HCT116 (cell line): Measurements from ENCODE around the gene NTMT2. TPM values are rescaled to one million over a fixed set of nuclear protein-coding genes. Genes with fewer than 3 reads are reported as not detected.

Experiments used
- ATAC-seq: fragments of 200-7000 bp; cut with Tn5 transposase; 2 replicates; pipeline ENCODE4 v1.9.1; 2020; ENCODE audit warnings: mild to moderate bottlenecking, moderate library complexity
- BruUV-seq: library from RNA; stranded (reverse); fragments of 400-500 nt; replicated peaks from 2 replicates; lab custom pipeline; 2021; lab: Mats Ljungman, UMichigan
- CTCF ChIA-PET: fragments of 300-600 bp; sonication (Branson Sonifier 250); formaldehyde crosslinking; loops from one replicate; lab custom pipeline; 2021; ENCODE audit warnings: antibody characterized with exemption; lab: Charles Lee
- POLR2A ChIA-PET: fragments of 300-600, 350-600 bp; sonication (Branson Sonifier 250); formaldehyde crosslinking; loops from one replicate; lab custom pipeline; 2021; ENCODE audit warnings: antibody characterized with exemption; lab: Charles Lee
- RAD21 ChIA-PET, 2 experiments: fragments of 300-600 bp; sonication (Branson Sonifier 250); formaldehyde crosslinking; loops; one replicate each; lab custom pipeline; 2023; ENCODE audit warnings: low total read pairs in 2 of 2; ENCODE audit not compliant: uncharacterized antibody in 2 of 2, unreplicated experiment in 2 of 2, low non-redundant PET in 1 of 2; lab: Charles Lee
- DNase-seq: peaks from one replicate; pipeline ENCODE4 v3.0.0-alpha.2; 2010; ENCODE audit warnings: low read depth, low spot score
- H2AFZ ChIP-seq: fragments of 200-600 bp; shearing (Covaris generic), sonication (generic); 2 replicates; pipeline ENCODE4 v1.6.1; 2017; ENCODE audit warnings: low read depth, mixed run types, mixed read lengths, antibody characterized with exemption, low read length; ENCODE audit not compliant: poor library complexity, severe bottlenecking
- H3K27ac ChIP-seq: 2 replicates; pipeline ENCODE4 v1.5.1; 2012; ENCODE audit warnings: low read depth, low read length
- H3K27me3 ChIP-seq: fragments of 200-600 bp; sonication (generic); 2 replicates; pipeline ENCODE4 v1.6.1; 2016; ENCODE audit warnings: mixed run types, low read length, mixed read lengths; ENCODE audit not compliant: insufficient read depth
- H3K36me3 ChIP-seq, 2 experiments: fragments of 200-500 bp in 1 of 2; fragments of 200-600 bp in 1 of 2; sonication (Bioruptor generic) in 1 of 2; sonication (generic) in 1 of 2; 2 replicates each; pipeline versions ENCODE4 v1.5.1 to v1.6.1; 2014 to 2016; ENCODE audit warnings: low read length in 2 of 2, inconsistent platforms in 1 of 2, mixed read lengths in 1 of 2, mixed run types in 1 of 2; ENCODE audit not compliant: insufficient read depth in 2 of 2, control insufficient read depth in 1 of 2
- H3K4me1 ChIP-seq, 2 experiments: fragments of 200-600 bp in 1 of 2; sonication (generic) in 1 of 2; 2 replicates each; pipeline versions ENCODE4 v1.5.1 to v1.6.1; 2012 to 2017; ENCODE audit warnings: low read length in 2 of 2, inconsistent platforms in 1 of 2, mild to moderate bottlenecking in 1 of 2, mixed read lengths in 1 of 2, mixed run types in 1 of 2, moderate library complexity in 1 of 2; ENCODE audit not compliant: insufficient read depth in 2 of 2, control insufficient read depth in 1 of 2
- H3K4me2 ChIP-seq: fragments of 200-600 bp; sonication (generic); 2 replicates; pipeline ENCODE4 v1.6.1; 2017; ENCODE audit warnings: mixed run types, low read length, mixed read lengths
- H3K4me3 ChIP-seq, 2 experiments: fragments of 200-600 bp in 1 of 2; sonication (generic) in 1 of 2; replicated peaks in 1 of 2; 2 replicates each; pipeline ENCODE4 v1.5.1; 2011 to 2016; ENCODE audit warnings: low read length in 2 of 2, control low read depth in 1 of 2, low read depth in 1 of 2, mild to moderate bottlenecking in 1 of 2, mixed read lengths in 1 of 2, mixed run types in 1 of 2
- H3K79me2 ChIP-seq: fragments of 200-600 bp; sonication (generic); 2 replicates; pipeline ENCODE4 v1.6.1; 2017; ENCODE audit warnings: mild to moderate bottlenecking, mixed run types, low read length, moderate library complexity, mixed read lengths; ENCODE audit not compliant: insufficient read depth
- H3K9ac ChIP-seq: fragments of 200-600 bp; sonication (generic); 2 replicates; pipeline ENCODE4 v1.6.1; 2016; ENCODE audit warnings: low read length, mixed read lengths
- H3K9me2 ChIP-seq: fragments of 200-600 bp; sonication (generic), shearing (Covaris generic); 2 replicates; pipeline ENCODE4 v1.6.1; 2017; ENCODE audit warnings: mixed run types, mild to moderate bottlenecking, moderate library complexity; ENCODE audit not compliant: insufficient read depth
- H3K9me3 ChIP-seq, 2 experiments: fragments of 200-500 bp in 1 of 2; fragments of 200-600 bp in 1 of 2; sonication (Bioruptor generic) in 1 of 2; sonication (generic) in 1 of 2; 2 replicates each; pipeline ENCODE4 v1.6.1; 2014 to 2017; ENCODE audit warnings: low read length in 2 of 2, mixed read lengths in 2 of 2, inconsistent platforms in 1 of 2, low read depth in 1 of 2, mild to moderate bottlenecking in 1 of 2, mixed run types in 1 of 2, moderate library complexity in 1 of 2; ENCODE audit not compliant: control insufficient read depth in 1 of 2, insufficient read depth in 1 of 2
- H4K20me1 ChIP-seq: fragments of 200-600 bp; sonication (generic), shearing (Covaris generic); 2 replicates; pipeline ENCODE4 v1.6.1; 2017; ENCODE audit warnings: mixed run types, mild to moderate bottlenecking, moderate library complexity; ENCODE audit not compliant: insufficient read depth
- CBX3 ChIP-seq: IDR thresholded peaks from 2 replicates; pipeline ENCODE4 v1.6.1; 2012; ENCODE audit warnings: low read depth
- CEBPB ChIP-seq: IDR thresholded peaks from 2 replicates; pipeline ENCODE4 v1.6.1; 2012; ENCODE audit warnings: low read depth
- EGR1 ChIP-seq: IDR thresholded peaks from 2 replicates; pipeline ENCODE4 v1.6.1; 2012; ENCODE audit warnings: low read depth
- ELF1 ChIP-seq: IDR thresholded peaks from 2 replicates; pipeline ENCODE4 v1.6.1; 2012; ENCODE audit warnings: low read depth, borderline replicate concordance
- EZH2 ChIP-seq: fragments of 200-600 bp; sonication (generic); IDR thresholded peaks from 2 replicates; pipeline ENCODE4 v1.6.1; 2017; ENCODE audit warnings: antibody characterized with exemption, mixed run types
- EZH2phosphoT487 ChIP-seq: fragments of 200-600 bp; IDR thresholded peaks from 2 replicates; pipeline ENCODE4 v1.6.1; 2018; ENCODE audit warnings: antibody characterized with exemption, borderline replicate concordance
- FOSL1 ChIP-seq: IDR thresholded peaks from 2 replicates; pipeline ENCODE4 v1.6.1; 2012; ENCODE audit warnings: low read depth
- JUND ChIP-seq: IDR thresholded peaks from 2 replicates; pipeline ENCODE4 v1.6.1; 2012
- POLR2A ChIP-seq: IDR thresholded peaks from 2 replicates; pipeline ENCODE4 v1.7.0; 2011; ENCODE audit warnings: borderline replicate concordance; ENCODE audit not compliant: insufficient read depth, insufficient read length; ENCODE audit errors: extremely low read depth
- POLR2AphosphoS5 ChIP-seq: IDR thresholded peaks from 2 replicates; pipeline ENCODE4 v1.6.1; 2011; ENCODE audit warnings: mild to moderate bottlenecking, low read depth, low read length, moderate library complexity
- RAD21 ChIP-seq: IDR thresholded peaks from 2 replicates; pipeline ENCODE4 v1.6.1; 2012; ENCODE audit warnings: low read depth, mild to moderate bottlenecking
- SRF ChIP-seq: IDR thresholded peaks from 2 replicates; pipeline ENCODE4 v1.6.1; 2012; ENCODE audit warnings: low read depth
- TCF7L2 ChIP-seq: IDR thresholded peaks from 2 replicates; pipeline ENCODE4 v1.7.0; 2011; ENCODE audit warnings: borderline replicate concordance, inconsistent platforms; ENCODE audit not compliant: insufficient read depth, insufficient read length; ENCODE audit errors: extremely low read depth
- YY1 ChIP-seq: IDR thresholded peaks from 2 replicates; pipeline ENCODE4 v1.6.1; 2011; ENCODE audit warnings: low read length, low read depth, moderate library complexity, mild to moderate bottlenecking; ENCODE audit not compliant: insufficient replicate concordance; ENCODE audit errors: extremely low read depth
- ZBTB33 ChIP-seq: IDR thresholded peaks from 2 replicates; pipeline ENCODE4 v1.6.1; 2011; ENCODE audit warnings: mild to moderate bottlenecking, low read length, moderate library complexity; ENCODE audit not compliant: insufficient replicate concordance; ENCODE audit errors: extremely low read depth
- ZFX ChIP-seq: fragments of 450-650 bp; IDR thresholded peaks from 2 replicates; pipeline ENCODE4 v1.6.1; 2017
- ZNF274 ChIP-seq: fragments of 200-500 bp; sonication (Bioruptor generic); IDR thresholded peaks from 2 replicates; pipeline ENCODE4 v1.6.1; 2014; ENCODE audit warnings: mild to moderate bottlenecking, low read depth, low read length, inconsistent platforms
- intact Hi-C: fragments of 100-400 bp; cut with micrococcal nuclease; formaldehyde crosslinking; loops from 2 replicates; pipeline ENCODE4 v1.10.0; 2022
- total RNA-seq: library from RNA; stranded (reverse); gene quantifications from one replicate; pipeline ENCODE4 v1.2.1, GENCODE V29; 2021; ENCODE audit not compliant: unreplicated experiment
- TF ChIP-seq, protein P1 (sequence below): IDR thresholded peaks from 2 replicates; pipeline ENCODE4 v1.6.1; 2012; ENCODE audit warnings: low read depth
- TF ChIP-seq, protein P2 (sequence below): IDR thresholded peaks from 2 replicates; pipeline ENCODE4 v1.6.1; 2012
- TF ChIP-seq, protein P3 (sequence below), 3 experiments: fragments of 200-600 bp in 1 of 3; sonication (generic) in 1 of 3; IDR thresholded peaks in 2 of 3; conservative IDR thresholded peaks in 1 of 3; 2 replicates each; pipeline ENCODE4 v1.5.1; 2012 to 2017; ENCODE audit warnings: low read depth in 2 of 3, low read length in 2 of 3, antibody characterized with exemption in 1 of 3, borderline replicate concordance in 1 of 3, control low read depth in 1 of 3, mild to moderate bottlenecking in 1 of 3, mixed read lengths in 1 of 3, mixed run types in 1 of 3, moderate library complexity in 1 of 3; ENCODE audit not compliant: insufficient read depth in 1 of 3

Gene NTMT2
- total RNA-seq, 1 experiment from 2014 or later: not detected

DNA sequence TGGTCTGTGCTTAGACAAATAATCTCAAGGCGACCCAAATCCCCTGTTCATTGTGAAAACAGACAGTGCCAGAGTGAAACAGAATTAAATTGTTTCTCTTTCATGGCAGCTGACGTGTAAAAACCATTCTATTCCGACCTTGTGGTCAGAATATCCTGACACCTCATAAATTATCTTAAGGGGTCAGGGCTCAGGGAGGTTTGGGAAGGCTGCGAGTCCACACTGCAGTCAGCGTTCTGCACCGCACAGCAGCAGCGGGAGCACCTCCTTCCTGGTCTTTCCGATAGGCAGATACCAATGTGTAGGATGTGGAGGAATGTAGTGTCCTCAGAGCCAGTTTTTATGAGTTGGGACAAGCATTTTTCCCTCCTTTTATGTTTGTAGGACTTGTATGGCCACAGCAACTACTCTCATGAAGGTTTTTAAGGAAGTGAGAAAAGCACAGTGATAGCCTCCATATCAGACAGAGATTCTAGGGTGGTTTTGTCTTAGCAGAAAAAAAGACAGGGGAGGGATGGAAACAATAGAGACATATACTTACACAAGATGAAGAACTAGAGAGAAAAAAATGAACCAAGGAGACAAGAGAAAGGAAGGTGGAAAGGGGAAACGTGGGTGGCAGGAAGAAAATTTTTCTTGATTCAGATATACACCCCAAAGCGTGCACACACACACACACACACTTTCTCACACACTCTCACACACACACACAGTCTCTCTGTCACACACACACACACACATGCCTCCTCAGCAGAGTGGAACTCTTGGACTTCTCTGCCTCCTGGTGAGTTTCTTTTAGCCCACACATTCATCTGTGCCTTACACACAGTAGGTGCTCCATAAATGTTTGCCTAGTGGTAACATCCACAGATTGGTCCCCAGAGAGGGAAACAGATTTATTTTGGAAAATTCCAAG is 68.6 kb downstream of the NTMT2 start:
- H3K4me3 ChIP-seq: no peak overlapping the region
- H3K79me2 ChIP-seq: no peaks in the 10 kb centered on the region
- H4K20me1 ChIP-seq: no peaks in the 10 kb centered on the region
- H3K9me3 ChIP-seq: no peaks in the 10 kb centered on the region
- H3K9ac ChIP-seq: no peak overlapping the region
- no peak for ATAC-seq
- H3K36me3 ChIP-seq: no peaks in the 10 kb centered on the region
- no peak overlapping the region for H3K4me2 ChIP-seq
- H3K27ac ChIP-seq: no peak overlapping the region
- CTCF ChIA-PET: no interaction called here
- no peak for DNase-seq
- no peaks in the 10 kb centered on the region for H3K27me3 ChIP-seq
- no TSS peak for BruUV-seq
- TF ChIP-seq TCF7L2 (no peak), JUND (no peak), POLR2AphosphoS5 (no peak), EGR1 (no peak), RAD21 (no peak), FOSL1 (no peak), EZH2phosphoT487 (no peak), YY1 (no peak), ZFX (no peak), POLR2A (no peak), ELF1 (no peak), SRF (no peak), ZBTB33 (no peak), EZH2 (no peak), CBX3 (no peak), CEBPB (no peak), ZNF274 (no peak)
- TF ChIP-seq, protein P1, sequence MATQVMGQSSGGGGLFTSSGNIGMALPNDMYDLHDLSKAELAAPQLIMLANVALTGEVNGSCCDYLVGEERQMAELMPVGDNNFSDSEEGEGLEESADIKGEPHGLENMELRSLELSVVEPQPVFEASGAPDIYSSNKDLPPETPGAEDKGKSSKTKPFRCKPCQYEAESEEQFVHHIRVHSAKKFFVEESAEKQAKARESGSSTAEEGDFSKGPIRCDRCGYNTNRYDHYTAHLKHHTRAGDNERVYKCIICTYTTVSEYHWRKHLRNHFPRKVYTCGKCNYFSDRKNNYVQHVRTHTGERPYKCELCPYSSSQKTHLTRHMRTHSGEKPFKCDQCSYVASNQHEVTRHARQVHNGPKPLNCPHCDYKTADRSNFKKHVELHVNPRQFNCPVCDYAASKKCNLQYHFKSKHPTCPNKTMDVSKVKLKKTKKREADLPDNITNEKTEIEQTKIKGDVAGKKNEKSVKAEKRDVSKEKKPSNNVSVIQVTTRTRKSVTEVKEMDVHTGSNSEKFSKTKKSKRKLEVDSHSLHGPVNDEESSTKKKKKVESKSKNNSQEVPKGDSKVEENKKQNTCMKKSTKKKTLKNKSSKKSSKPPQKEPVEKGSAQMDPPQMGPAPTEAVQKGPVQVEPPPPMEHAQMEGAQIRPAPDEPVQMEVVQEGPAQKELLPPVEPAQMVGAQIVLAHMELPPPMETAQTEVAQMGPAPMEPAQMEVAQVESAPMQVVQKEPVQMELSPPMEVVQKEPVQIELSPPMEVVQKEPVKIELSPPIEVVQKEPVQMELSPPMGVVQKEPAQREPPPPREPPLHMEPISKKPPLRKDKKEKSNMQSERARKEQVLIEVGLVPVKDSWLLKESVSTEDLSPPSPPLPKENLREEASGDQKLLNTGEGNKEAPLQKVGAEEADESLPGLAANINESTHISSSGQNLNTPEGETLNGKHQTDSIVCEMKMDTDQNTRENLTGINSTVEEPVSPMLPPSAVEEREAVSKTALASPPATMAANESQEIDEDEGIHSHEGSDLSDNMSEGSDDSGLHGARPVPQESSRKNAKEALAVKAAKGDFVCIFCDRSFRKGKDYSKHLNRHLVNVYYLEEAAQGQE: no peak
- TF ChIP-seq, protein P2, sequence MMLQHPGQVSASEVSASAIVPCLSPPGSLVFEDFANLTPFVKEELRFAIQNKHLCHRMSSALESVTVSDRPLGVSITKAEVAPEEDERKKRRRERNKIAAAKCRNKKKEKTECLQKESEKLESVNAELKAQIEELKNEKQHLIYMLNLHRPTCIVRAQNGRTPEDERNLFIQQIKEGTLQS: no peak
- TF ChIP-seq, protein P3, sequence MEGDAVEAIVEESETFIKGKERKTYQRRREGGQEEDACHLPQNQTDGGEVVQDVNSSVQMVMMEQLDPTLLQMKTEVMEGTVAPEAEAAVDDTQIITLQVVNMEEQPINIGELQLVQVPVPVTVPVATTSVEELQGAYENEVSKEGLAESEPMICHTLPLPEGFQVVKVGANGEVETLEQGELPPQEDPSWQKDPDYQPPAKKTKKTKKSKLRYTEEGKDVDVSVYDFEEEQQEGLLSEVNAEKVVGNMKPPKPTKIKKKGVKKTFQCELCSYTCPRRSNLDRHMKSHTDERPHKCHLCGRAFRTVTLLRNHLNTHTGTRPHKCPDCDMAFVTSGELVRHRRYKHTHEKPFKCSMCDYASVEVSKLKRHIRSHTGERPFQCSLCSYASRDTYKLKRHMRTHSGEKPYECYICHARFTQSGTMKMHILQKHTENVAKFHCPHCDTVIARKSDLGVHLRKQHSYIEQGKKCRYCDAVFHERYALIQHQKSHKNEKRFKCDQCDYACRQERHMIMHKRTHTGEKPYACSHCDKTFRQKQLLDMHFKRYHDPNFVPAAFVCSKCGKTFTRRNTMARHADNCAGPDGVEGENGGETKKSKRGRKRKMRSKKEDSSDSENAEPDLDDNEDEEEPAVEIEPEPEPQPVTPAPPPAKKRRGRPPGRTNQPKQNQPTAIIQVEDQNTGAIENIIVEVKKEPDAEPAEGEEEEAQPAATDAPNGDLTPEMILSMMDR (IDR thresholded peaks at IDR 0.05 in 2 of 3, conservative IDR thresholded peaks at IDR 0.05 in 1 of 3; ENCODE audit: borderline replicate concordance in 1 of 3, insufficient read depth in 1 of 3, low read depth in 2 of 3, low read length in 2 of 3): no peak
- TF ChIP-seq, all 23 proteins: peak for 0
- intact Hi-C loops: no loop called here
- RAD21 ChIA-PET: no interaction called here
- no peaks in the 10 kb centered on the region for H3K4me1 ChIP-seq
- H3K9me2 ChIP-seq: no peaks in the 10 kb centered on the region
- POLR2A ChIA-PET: no interaction called here
- no peak overlapping the region for H2AFZ ChIP-seq
